ENCODE data around the gene CARM1.

DNA sequence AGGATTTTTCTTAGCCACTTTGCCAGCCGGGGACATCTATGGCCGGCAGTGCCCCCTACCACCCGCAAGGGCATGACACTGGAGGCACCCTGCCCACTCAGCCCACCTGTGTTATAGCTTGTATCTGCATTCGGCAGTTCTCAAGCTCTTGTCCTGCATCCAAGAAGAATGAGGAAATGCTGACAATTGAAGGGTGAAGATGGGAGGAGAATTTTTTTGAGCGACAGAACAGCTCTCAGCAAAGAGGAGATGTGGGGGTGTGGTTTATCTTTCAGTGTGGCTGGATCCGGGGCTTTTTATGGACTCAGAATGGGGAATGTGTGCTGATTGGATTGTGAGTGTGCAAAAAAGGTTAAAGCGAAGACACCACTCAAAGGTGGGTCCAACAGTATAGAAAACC lies 28.6 kb upstream of the CARM1 start:
- TF ChIP-seq, protein P1, sequence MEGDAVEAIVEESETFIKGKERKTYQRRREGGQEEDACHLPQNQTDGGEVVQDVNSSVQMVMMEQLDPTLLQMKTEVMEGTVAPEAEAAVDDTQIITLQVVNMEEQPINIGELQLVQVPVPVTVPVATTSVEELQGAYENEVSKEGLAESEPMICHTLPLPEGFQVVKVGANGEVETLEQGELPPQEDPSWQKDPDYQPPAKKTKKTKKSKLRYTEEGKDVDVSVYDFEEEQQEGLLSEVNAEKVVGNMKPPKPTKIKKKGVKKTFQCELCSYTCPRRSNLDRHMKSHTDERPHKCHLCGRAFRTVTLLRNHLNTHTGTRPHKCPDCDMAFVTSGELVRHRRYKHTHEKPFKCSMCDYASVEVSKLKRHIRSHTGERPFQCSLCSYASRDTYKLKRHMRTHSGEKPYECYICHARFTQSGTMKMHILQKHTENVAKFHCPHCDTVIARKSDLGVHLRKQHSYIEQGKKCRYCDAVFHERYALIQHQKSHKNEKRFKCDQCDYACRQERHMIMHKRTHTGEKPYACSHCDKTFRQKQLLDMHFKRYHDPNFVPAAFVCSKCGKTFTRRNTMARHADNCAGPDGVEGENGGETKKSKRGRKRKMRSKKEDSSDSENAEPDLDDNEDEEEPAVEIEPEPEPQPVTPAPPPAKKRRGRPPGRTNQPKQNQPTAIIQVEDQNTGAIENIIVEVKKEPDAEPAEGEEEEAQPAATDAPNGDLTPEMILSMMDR (IDR thresholded peaks at IDR 0.05): no peak
- no peak for TF ChIP-seq POLR2A (IDR thresholded peaks at IDR 0.05)

All from right lobe of liver (tissue), 4 donors.